PC-3 (cell line): ENCODE measurements around the gene CHCHD10.

ENCODE experiments used
- EZH2 ChIP-seq: fragments of 300-600 bp; sonication (generic); IDR thresholded peaks from one replicate; pipeline ENCODE4 v1.6.1; 2017; ENCODE audit warnings: antibody characterized with exemption, mild to moderate bottlenecking, low read length; ENCODE audit not compliant: unreplicated experiment
- TF ChIP-seq, protein P1 (sequence below): fragments of 300-600 bp; sonication (generic); conservative IDR thresholded peaks from 2 replicates; pipeline ENCODE4 v1.5.1; 2017; ENCODE audit warnings: antibody characterized with exemption, low read depth, mild to moderate bottlenecking, low read length

DNA sequence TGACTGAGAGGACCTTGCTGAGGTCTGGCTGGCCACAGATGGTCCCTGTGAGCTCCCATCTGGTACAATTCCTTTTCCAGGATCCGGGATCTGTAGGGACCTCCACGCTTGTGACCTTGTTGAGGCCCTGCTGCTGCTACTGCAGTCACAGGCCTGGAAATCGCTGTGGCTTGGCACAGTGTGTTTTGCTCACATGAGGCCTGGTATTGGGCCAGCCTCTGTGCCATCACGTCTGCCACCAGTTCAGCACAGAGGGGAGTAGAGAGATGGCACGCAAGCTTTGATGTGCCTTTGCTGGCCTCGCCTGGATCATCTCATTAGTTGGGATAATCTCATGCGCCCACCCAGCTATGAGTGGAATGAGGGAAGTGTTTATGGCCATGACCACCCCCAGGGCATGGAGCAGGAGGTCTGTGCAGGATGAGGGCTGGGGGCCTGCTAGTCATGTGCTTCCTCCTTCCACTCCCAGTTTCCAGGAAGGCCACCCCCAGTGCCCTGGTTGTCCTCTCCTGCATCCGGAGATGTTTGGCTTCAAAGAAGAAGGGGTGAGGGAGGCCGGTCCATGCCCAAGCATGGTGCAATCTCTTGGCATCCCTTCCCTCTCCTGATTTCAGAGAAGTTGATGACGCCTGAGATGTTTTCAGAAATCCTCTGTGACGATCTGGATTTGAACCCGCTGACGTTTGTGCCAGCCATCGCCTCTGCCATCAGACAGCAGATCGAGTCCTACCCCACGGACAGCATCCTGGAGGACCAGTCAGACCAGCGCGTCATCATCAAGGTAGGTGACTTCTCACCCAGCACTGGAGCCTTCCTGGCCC is 48.6 kb upstream of the CHCHD10 start:
- TF ChIP-seq, protein P1, sequence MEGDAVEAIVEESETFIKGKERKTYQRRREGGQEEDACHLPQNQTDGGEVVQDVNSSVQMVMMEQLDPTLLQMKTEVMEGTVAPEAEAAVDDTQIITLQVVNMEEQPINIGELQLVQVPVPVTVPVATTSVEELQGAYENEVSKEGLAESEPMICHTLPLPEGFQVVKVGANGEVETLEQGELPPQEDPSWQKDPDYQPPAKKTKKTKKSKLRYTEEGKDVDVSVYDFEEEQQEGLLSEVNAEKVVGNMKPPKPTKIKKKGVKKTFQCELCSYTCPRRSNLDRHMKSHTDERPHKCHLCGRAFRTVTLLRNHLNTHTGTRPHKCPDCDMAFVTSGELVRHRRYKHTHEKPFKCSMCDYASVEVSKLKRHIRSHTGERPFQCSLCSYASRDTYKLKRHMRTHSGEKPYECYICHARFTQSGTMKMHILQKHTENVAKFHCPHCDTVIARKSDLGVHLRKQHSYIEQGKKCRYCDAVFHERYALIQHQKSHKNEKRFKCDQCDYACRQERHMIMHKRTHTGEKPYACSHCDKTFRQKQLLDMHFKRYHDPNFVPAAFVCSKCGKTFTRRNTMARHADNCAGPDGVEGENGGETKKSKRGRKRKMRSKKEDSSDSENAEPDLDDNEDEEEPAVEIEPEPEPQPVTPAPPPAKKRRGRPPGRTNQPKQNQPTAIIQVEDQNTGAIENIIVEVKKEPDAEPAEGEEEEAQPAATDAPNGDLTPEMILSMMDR, result no peak
- no peak for TF ChIP-seq EZH2
